WTC11 (cell line): ENCODE data around the gene GMEB2.

Source experiments
- ATF3 ChIP-seq: sonication (generic); formaldehyde crosslinking; conservative IDR thresholded peaks from 2 replicates; pipeline ENCODE4 v1.8.1; 2022; ENCODE audit warnings: mild to moderate bottlenecking, missing genetic modification reagents
- CBFB ChIP-seq: sonication (generic); formaldehyde crosslinking; IDR thresholded peaks from 2 replicates; pipeline ENCODE4 v1.8.1; 2022; ENCODE audit warnings: mild to moderate bottlenecking, low read depth, missing genetic modification reagents
- CREB1 ChIP-seq: sonication (generic); formaldehyde crosslinking; IDR thresholded peaks from 2 replicates; pipeline ENCODE4 v1.8.0; 2023; ENCODE audit warnings: mild to moderate bottlenecking, missing genetic modification reagents
- CTCF ChIP-seq: fragments of 200-600 bp; IDR thresholded peaks from 2 replicates; pipeline ENCODE4 v1.8.0; 2022; ENCODE audit warnings: antibody characterized with exemption
- ELF4 ChIP-seq: sonication (generic); formaldehyde crosslinking; IDR thresholded peaks from 2 replicates; pipeline ENCODE4 v1.8.1; 2022; ENCODE audit warnings: low read depth, mild to moderate bottlenecking, moderate library complexity, missing genetic modification reagents
- FOXK1 ChIP-seq: sonication (generic); formaldehyde crosslinking; IDR thresholded peaks from 2 replicates; pipeline ENCODE4 v1.8.0; 2022; ENCODE audit warnings: mild to moderate bottlenecking, moderate library complexity, missing genetic modification reagents
- FOXP4 ChIP-seq: sonication (generic); formaldehyde crosslinking; IDR thresholded peaks from 2 replicates; pipeline ENCODE4 v1.8.0; 2022; ENCODE audit warnings: mild to moderate bottlenecking, missing genetic modification reagents
- GABPB1 ChIP-seq: sonication (generic); formaldehyde crosslinking; IDR thresholded peaks from 2 replicates; pipeline ENCODE4 v1.8.1; 2023; ENCODE audit warnings: mild to moderate bottlenecking, missing genetic modification reagents
- MAX ChIP-seq: sonication (generic); formaldehyde crosslinking; IDR thresholded peaks from 2 replicates; pipeline ENCODE4 v1.8.0; 2022; ENCODE audit warnings: mild to moderate bottlenecking, missing genetic modification reagents
- MXD4 ChIP-seq: fragments of 250-450 bp; sonication (Bioruptor Pico); IDR thresholded peaks from 2 replicates; pipeline ENCODE4 v1.8.0; 2021; ENCODE audit warnings: mild to moderate bottlenecking, moderate library complexity, borderline replicate concordance
- MYBL2 ChIP-seq: sonication (generic); formaldehyde crosslinking; IDR thresholded peaks from 2 replicates; pipeline ENCODE4 v1.8.1; 2023; ENCODE audit warnings: mild to moderate bottlenecking, moderate library complexity, missing genetic modification reagents
- TCF7 ChIP-seq: sonication (generic); formaldehyde crosslinking; IDR thresholded peaks from 2 replicates; pipeline ENCODE4 v1.8.0; 2022; ENCODE audit warnings: mild to moderate bottlenecking, low read depth, missing genetic modification reagents, moderate library complexity
- USF2 ChIP-seq: sonication (generic); formaldehyde crosslinking; IDR thresholded peaks from 2 replicates; pipeline ENCODE4 v1.8.1; 2023; ENCODE audit warnings: mild to moderate bottlenecking, missing genetic modification reagents, moderate library complexity
- ZNF138 ChIP-seq: sonication (generic); formaldehyde crosslinking; conservative IDR thresholded peaks from 2 replicates; pipeline ENCODE4 v1.8.1; 2022; ENCODE audit warnings: mild to moderate bottlenecking, moderate library complexity, missing genetic modification reagents

GRCh38 chr20:63573647-63574131 lies 53.2 kb downstream of the GMEB2 start:
- TF ChIP-seq ZNF138 (CRISPR knock-in tag), result no peak
- TF ChIP-seq FOXP4 (CRISPR knock-in tag), result no peak
- no peak for TF ChIP-seq CTCF
- TF ChIP-seq MXD4 (CRISPR knock-in tag), result no peak
- no peak for TF ChIP-seq MYBL2 (CRISPR knock-in tag)
- TF ChIP-seq FOXK1, result no peak
- no peak for TF ChIP-seq ELF4 (CRISPR knock-in tag)
- TF ChIP-seq CBFB (CRISPR knock-in tag), result no peak
- no peak for TF ChIP-seq ATF3 (CRISPR knock-in tag)
- TF ChIP-seq TCF7, result no peak
- no peak for TF ChIP-seq GABPB1 (CRISPR knock-in tag)
- no peak for TF ChIP-seq USF2
- no peak for TF ChIP-seq MAX (CRISPR knock-in tag)
- TF ChIP-seq CREB1 (CRISPR knock-in tag), result no peak
